KOPT-K1 (cell line): ENCODE results near the gene OR2T35.
"Not testable (repeated sequence)": the region's sequence is repeated elsewhere in the genome, so short reads cannot be mapped to it uniquely, and the experiment has no call there.

Source experiments
- H3K27ac ChIP-seq: fragments of 200-600 bp; sonication (generic); 2 replicates; pipeline ENCODE4 v1.5.1; 2016; ENCODE audit warnings: antibody characterized with exemption, mild to moderate bottlenecking, low read depth, low read length; ENCODE audit not compliant: poor library complexity, severe bottlenecking
- H3K36me3 ChIP-seq: fragments of 200-600 bp; sonication (generic); 2 replicates; pipeline ENCODE4 v1.5.1; 2017; ENCODE audit warnings: antibody characterized with exemption, mild to moderate bottlenecking, low read length, moderate library complexity; ENCODE audit not compliant: insufficient read depth
- H3K9me3 ChIP-seq: fragments of 200-600 bp; sonication (generic); 2 replicates; pipeline ENCODE4 v1.5.1; 2017; ENCODE audit warnings: antibody characterized with exemption, low read length, mild to moderate bottlenecking; ENCODE audit not compliant: insufficient read depth, poor library complexity, severe bottlenecking

The OR2T35 gene, protein sequence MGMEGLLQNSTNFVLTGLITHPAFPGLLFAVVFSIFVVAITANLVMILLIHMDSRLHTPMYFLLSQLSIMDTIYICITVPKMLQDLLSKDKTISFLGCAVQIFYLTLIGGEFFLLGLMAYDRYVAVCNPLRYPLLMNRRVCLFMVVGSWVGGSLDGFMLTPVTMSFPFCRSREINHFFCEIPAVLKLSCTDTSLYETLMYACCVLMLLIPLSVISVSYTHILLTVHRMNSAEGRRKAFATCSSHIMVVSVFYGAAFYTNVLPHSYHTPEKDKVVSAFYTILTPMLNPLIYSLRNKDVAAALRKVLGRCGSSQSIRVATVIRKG

DNA sequence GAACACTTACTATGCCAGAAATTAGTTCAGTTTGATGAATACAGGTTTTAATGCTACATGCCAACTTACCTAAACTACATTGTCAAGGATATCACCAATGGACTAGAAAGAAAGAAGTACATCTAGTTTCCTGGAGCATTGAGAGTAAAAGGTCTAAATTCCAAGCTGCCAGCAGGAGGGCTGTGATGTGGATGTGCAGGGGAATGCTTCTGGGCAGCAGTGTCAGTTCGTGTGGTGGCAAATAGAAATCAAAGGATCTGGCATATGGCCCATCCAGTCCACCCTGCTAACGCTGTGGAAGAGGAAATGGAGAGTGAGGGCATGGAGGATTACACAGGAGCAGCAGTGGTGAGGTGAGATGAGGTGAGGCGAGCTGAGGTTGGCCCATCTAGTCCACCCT, at the start of gene OR2T35:
Gene OR2T35, minus strand, starts transcription at position 101 of the 400 bp plus-strand sequence. CDS start 6,020 bp downstream, outside the sequence.
- H3K9me3 ChIP-seq, H3K27ac ChIP-seq, H3K36me3 ChIP-seq: not testable (repeated sequence)

DNA sequence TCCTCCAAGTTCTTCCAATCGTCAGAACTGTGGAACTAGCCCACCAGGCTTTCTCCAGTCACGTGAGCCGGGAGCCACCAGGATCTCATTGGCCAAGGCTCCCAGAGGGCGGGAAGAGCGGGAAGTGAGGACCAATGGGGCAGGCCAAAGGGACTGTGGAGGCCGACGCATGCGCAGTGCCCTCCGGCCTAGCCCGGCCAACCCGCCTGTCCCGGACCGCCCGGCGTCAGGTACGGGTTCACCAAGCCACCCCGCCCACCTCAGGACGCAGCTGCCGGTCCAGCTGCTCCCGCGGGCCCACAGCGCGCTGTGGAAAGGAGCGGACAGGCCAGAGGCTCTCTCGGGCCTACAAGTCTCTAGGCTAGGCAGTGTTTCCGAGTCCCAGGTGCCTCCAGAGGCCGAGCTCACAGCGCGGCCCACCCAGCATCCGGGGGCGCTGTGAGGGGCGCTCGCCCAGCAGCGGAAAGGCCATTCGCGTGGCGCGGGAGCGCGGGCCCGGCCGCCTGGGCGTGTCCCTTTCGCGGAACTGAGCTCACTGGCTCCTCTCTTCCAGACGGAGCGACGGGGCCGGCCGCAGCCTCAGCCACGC, 46.6 kb upstream of the OR2T35 start:
- peaks cover 6% of the 10 kb centered on the region for H3K9me3 ChIP-seq
- no peak overlapping the region for H3K27ac ChIP-seq
- no peaks in the 10 kb centered on the region for H3K36me3 ChIP-seq

DNA sequence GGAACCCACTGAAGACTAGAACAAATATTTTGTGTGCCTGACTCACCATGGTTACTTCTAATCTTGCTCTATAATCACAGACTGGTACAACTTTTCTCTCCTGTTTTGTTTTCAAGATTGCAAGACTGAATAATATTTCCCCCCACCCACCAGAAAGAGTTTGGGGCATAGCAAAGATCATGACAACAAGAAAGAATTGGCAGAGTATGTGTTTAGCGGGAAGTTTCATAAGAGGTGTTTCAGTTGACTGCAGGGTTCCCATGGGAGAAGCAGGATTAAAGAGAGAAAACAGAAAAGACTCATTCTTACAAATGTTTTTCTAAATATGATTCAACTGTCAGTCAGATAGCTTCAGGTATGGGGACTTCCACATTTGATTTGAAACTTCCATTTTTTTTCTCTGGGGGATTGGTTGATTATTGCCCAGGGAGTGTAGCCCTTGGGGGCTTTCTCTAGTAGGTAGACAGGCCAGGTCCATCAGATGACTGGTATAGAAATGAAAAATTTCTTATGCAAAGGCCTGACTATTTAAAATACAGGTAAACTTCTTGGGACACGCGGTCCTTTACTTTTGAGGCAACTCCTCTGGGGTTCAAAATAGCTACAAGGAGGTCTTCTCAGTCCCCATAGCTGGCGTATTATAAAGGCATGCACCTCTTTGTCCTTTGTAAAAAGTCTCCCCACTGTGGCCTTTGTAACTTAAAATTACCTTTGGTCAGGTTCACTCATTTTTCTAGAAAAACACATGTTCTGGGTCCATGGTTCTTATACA, 43.6 kb upstream of the OR2T35 start:
- no peak overlapping the region for H3K27ac ChIP-seq
- H3K9me3 ChIP-seq = peaks cover 6% of the 10 kb centered on the region

DNA sequence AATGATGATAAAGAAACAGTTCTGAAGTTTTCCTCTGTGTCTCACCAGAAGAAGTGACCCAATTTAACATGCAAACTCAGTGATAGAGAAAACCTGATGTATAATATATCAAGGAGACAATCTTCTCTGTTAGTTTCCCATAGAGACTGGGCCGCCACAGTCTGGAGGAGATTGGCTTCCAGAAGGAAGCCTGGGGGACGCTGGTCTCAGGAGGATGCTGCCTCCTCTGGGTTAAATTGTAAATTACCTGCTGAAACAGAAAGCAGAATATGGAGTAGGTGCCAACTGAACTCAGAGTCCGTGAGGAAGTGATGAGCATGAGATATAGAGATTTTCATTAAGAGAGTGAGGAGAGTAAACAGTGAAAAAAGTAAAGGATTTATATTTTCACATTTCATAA, 41.7 kb upstream of the OR2T35 start:
- H3K27ac ChIP-seq = no peak overlapping the region
- H3K36me3 ChIP-seq = no peaks in the 10 kb centered on the region
- peaks cover 6% of the 10 kb centered on the region for H3K9me3 ChIP-seq

More for the DNA sequence above, 43.6 kb upstream of the OR2T35 start:
- H3K36me3 ChIP-seq = no peaks in the 10 kb centered on the region

DNA sequence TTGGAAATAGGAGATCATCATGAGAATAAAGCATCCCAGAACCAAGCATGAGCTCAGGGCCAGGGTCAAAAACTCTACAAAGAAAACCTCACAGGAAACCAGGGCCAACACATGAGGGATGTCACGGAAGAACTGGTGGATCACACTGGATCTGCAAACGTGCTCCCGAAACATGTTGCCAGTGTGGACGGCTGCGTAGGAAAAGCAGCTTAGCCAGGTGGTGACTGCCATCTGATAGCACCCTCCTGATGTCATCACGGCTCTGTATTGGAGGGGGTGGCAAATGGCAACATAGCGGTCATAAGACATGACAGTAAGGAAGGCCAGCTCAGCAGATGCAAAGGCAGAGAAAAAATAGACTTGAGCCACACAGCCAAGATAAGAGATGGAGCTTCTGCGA, 36.6 kb upstream of the OR2T35 start:
- no peak overlapping the region for H3K27ac ChIP-seq
- H3K36me3 ChIP-seq = no peaks in the 10 kb centered on the region
- no peaks in the 10 kb centered on the region for H3K9me3 ChIP-seq

DNA sequence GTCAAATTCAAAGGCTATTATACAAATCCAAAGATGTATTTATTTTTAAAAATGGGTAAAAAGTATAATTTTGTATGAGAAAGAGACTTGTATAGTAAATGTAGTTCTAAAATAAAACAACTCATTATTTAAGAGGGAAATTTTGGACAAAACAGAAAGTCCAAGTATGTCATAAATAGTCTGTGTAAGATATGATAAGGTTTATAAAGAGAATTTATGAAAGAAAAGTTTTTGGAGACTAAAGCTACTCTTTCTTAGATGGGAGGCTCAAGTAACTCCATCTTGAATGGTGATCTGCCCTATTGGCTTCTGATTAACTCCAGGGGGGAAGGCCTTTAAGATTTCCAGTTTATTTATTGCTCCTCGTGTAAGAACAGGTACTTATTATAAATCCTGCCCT, 24.9 kb upstream of the OR2T35 start:
- no peak overlapping the region for H3K27ac ChIP-seq
- peaks cover 15% of the 10 kb centered on the region for H3K9me3 ChIP-seq
- no peaks in the 10 kb centered on the region for H3K36me3 ChIP-seq

DNA sequence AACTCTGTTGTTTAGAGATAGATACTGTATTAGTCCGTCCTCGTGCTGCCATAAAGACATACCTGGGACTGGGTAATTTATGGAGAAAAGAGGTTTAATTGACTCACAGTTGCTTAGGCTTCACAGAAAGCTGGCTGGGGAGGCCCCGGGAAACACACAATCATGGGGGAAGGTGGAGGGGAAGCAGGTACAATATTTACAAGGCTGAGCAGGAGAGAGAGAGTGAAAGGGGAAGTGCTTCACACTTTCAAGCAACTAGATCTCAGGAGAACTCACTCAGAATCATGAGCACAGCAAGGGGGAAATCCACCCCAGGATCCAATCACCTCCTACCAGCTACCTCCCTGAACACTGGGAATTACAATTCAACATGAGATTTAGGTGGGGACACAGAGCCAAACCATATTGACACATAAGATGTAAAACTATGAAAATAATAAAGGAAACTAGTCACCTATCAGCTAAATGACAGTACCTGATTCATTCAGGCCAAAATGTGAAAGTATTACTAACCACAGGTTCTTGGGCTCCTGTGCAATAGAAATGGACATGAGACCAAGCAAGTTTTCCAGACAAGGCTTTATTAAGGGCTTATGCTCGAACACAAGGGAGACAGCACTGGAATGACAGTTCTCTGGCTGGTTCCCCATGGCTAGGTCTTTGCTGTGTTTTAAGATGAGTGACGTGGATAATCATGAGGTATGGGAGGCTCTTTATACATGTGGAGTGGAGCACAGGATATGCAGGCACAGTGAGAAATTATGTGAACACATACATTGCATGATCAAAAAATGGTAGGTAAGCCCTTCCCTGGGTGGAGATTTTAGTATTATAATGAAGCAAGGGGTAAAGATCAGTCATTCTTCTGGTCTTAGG, 18.6 kb upstream of the OR2T35 start:
- H3K9me3 ChIP-seq, H3K27ac ChIP-seq, H3K36me3 ChIP-seq: not testable (repeated sequence)

DNA sequence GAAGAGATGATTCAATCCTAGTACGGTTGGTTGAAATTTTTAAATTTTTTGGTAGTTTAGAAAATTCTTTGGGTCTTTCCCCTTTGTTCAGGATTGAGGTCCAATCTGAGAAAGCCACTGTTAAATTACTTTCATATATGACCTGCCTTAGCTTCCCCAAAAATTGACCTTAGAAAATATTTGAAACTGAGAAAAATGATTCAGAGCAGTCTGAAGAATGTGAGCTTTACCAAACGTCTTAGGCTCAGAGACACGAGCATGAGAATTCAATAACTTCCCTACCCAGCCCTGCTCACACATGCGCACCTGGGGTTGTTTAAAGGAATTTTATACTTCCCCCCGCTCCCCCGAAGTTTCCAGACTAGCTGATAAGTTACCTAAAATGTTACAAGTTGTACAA, 11.7 kb upstream of the OR2T35 start:
- H3K9me3 ChIP-seq, H3K36me3 ChIP-seq: not testable (repeated sequence)

DNA sequence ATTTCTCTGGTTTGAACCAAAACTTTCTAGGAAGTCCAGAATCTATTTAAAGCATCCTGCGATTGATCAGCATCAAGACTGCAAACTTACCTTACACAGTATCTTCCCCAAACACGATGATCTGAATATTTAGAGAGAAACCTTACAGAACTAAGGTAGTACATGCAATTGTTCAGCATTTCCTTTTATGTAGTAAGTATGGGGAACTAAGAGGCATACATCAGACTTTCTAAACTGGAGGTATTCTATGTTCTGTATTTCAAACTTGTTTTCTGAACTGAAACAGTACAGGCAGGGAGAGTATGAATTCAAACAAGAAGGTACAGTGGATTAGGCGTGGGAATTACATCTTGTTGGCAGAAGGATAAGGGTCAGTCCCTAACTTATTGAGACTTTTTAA, 10.3 kb upstream of the OR2T35 start, which contains the start of gene OR2T27:
Gene OR2T27, minus strand, starts transcription at position 175 of the 400 bp plus-strand sequence. CDS start 4,644 bp downstream, outside the sequence.
- not testable (repeated sequence) for H3K9me3 ChIP-seq, H3K36me3 ChIP-seq, H3K27ac ChIP-seq

More for the DNA sequence above, 11.7 kb upstream of the OR2T35 start:
- H3K27ac ChIP-seq = not testable (repeated sequence)

DNA sequence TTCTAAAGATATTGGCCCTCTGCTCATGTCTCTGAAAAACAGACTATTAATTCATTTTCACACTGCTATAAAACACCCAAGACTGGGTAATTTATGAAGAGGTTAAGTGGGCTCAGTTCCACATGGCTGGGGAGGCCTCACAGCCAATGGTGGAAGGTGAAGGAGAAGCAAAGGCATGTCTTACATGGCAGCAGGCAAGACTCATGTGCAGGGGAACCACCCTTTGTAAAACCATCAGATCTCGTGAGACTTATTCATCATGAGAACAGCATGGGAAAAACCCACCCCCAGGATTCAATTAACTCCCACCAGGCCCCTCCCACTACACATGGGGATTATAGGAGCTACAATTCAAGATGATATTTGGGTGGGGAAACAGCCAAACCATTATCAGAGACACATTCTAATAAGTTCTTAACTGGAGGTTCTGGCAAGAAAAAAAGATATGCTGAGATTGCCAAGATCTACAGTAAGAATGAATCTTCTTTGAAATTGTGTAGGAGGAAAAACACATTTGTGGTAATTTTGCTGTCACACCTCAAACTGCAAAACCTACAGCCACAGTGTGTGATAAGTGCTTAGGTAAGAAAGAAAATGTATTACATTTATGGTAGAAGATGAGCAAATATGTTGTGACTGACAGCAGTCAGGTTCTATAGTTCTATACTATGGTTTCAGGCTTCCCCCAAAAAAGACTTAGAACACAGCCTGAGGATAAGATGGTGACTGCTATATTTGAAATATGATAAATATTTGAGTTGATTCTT, 3.9 kb upstream of the OR2T35 start:
- H3K9me3 ChIP-seq, H3K36me3 ChIP-seq, H3K27ac ChIP-seq: not testable (repeated sequence)

DNA sequence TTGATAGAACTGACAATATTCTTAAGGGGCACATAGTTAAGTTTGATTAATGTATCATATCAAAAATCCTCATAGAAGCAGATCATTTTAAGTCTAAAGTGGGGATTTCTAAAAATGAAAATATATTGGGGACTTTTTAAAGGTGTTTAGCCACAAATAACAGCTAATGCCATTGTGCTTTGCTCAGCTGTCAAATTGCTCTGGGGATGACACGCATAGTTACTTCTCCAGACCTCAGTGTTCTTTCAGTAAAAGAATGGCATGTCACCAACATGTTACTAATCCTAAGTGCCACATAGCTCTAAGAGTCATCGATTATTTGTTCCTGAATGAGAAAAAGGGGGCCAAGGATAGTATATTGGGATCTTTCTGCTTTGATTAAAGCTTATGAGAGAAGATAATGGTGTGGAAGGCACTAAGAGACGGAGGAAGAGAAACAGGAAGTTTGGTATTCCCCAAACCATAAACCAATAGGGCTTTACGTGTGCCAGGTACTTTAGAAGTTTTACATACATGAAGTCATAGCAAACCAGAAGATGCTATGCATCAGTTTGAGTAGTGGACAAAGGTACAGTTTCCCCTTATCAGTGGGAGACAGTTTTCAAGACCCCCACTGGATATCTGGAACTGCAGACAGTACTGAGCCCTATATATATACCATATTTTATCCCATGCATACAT, 2.0 kb downstream of the OR2T35 start:
- H3K36me3 ChIP-seq, H3K27ac ChIP-seq, H3K9me3 ChIP-seq: not testable (repeated sequence)

DNA sequence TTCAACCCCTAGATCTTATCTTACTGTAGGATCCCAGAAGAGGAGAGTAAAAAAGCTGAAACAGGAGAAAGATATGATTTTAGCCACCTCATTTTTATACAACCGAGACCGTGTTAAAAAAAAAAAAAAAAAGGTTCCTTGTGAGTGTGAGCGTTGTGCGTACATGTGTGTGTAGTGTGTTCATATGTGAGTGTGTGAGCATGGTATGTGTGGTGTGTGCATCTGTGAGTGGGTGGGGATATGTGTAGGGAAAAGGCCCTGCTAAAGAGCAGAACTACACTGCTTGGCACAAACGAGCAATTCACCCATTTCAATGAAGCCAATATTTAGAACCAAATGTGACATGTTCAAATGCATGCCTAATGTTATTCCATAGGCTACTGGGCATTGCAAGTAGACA, 3.5 kb downstream of the OR2T35 start:
- H3K27ac ChIP-seq, H3K36me3 ChIP-seq, H3K9me3 ChIP-seq: not testable (repeated sequence)

DNA sequence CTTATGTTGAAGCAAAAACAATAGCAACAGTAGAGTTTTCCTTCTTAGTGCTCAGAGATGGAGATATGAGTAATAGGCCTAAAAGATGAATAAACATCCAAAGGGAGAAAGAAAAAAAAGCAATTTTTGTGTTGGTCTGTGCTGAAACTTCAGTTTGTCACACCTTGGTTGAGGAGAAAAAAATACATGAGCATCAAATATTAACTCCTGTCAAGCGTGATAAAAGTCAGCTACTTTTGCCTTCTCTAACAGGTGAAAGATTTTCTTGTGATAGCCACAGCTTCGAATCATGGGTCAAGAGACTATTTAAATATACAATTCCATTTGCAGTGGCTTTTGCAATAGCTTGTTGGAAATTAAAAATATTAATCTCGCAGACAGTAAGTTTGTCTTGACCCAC, 4.2 kb downstream of the OR2T35 start:
- not testable (repeated sequence) for H3K27ac ChIP-seq, H3K36me3 ChIP-seq, H3K9me3 ChIP-seq

DNA sequence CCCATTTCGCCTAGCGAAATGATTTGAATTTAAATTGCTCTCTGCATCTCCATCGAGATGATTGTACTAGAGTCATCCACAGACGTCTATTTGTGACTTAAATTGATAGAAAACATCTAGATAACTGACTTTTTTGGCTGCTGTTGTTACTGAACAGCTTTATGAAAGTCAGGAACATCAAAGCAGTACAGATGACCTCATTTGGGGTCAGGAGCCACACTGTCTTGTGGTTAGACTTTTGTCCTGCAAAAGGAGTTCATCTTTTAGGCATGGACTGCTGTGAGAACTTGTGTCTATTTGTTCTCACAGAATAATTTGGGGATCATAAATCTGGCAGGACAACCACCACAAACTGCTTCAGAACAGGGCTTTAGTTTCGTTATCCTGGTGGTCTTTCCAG, 5.4 kb downstream of the OR2T35 start:
- H3K9me3 ChIP-seq, H3K27ac ChIP-seq, H3K36me3 ChIP-seq: not testable (repeated sequence)
